GM21619 (cell line): ENCODE measurements around the gene CCDC7.
"Not testable (repeated sequence)": the region's sequence is repeated elsewhere in the genome, so short reads cannot be mapped to it uniquely, and the experiment has no call there.

ENCODE experiments used
- ATAC-seq: cut with Tn5 transposase; IDR thresholded peaks from one replicate; pipeline ENCODE4 v1.9.1; 2021; ENCODE audit not compliant: unreplicated experiment

Gene CCDC7

DNA sequence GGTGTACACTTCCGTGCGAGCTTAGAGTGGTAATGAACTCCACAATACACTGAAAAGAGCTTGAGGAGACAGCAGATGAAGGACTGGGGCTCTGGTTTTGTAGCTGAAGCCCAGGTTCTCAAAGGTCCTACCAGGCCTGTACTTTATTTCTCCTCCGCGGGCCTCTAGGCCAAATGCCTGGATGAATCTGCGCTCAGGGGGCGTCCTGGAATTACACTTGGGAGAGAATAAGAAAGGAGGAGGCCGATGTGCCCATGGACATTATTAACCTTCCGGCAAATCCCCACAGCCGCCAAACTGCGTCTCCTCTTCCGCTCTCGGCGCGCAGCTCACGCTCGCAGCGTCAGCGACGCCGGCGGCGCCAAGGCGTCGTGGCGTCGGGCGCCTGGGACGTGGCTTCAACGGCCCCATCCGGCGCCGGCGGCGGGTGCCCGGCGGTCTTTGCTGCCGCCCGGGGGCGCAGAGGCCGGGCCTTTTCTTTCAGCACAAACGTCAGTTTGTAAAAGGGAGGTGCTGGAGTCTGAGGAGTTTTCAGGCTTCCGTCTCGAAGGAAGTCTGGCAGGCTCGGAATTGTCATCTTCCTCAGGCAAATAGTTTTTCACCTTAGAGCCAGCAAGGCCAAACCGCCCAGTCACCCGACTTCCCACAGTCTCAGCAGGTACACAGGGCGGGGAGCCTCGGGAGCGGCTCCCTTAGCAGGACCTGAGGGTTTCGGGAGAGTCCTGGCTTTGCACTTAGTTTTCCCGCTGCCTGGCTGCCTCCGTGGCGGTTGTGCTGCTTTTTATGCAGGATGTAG, at the start of gene CCDC7:
Gene CCDC7 (plus strand): TSS at position 401 of the 796 bp plus-strand sequence. CDS start 5,503 bp downstream, outside the sequence.
- peak; percentile 97 for ATAC-seq

DNA sequence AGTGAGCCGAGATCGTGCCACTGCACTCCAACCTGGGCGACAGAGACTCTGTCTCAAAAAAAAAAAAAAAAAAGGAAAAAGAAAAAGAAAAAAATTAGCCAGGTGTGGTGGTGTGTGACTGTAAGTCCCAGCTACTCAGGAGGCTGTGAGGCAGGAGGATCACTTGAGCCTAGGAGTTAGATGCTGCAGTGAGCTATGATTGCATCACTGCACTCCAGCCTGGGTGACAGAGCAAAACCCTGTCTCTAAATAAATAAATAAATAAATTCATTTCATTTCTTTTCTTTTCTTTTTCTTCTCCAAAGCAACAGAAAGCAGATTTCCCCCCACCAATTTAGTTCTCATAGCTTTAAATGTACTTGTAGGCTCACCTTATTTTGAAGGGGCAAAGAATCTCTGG, 48.8 kb upstream of the CCDC7 start:
- not testable (repeated sequence) for ATAC-seq

DNA sequence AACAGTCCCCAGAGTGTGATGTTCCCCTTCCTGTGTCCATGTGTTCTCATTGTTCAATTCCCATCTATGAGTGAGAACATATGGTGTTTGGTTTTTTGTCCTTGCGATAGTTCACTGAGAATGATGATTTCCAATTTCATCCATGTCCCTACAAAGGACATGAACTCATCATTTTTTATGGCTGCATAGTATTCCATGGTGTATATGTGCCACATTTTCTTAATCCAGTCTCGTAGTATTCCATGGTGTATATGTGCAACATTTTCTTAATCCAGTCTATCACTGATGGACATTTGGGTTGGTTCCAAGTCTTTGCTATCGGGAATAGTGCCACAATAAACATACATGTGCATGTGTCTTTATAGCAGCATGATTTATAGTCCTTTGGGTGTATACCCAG, 46.2 kb upstream of the CCDC7 start:
- not testable (repeated sequence) for ATAC-seq

DNA sequence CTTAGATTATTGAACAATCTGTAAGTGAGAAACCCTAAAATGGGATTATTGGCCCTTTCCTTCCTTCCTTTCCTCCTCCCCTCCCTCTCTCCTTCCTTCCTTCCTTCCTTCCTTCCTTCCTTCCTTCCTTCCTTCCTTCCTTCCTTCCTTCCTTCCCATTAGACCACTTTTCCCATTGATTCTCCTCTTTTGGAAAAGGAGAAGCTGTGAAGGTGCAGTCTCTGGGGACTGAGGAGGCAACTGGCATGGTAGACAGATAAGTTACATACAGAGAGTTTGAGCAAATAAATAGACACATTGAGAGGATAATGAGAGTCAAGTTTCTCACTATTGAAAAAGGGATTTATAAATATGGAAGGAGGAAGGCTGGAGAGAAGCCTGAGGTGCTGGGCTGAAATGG, 45.0 kb upstream of the CCDC7 start:
- no peak for ATAC-seq

GRCh38 chr10:32402499-32402898, 43.4 kb upstream of the CCDC7 start:
- ATAC-seq = no peak

DNA sequence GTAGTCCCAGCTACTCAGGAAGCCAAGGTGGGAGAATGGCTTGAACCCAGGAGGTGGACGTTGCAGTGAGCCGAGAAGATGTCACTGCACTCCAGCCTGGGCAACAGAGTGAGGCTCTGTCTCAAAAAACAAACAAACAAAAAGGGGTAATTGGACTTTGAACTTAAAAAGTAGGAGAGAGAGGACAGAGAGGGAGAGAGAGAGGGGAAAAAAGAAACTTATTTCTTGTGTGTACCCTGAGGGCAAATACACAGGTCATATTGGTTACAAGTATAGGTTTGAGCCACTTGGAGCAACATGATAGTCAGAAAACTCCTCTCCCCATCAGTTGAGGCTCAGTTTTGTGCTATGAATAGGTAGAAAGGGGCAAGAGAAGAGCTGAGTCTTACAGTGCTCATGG, 42.8 kb upstream of the CCDC7 start:
- ATAC-seq = no peak

DNA sequence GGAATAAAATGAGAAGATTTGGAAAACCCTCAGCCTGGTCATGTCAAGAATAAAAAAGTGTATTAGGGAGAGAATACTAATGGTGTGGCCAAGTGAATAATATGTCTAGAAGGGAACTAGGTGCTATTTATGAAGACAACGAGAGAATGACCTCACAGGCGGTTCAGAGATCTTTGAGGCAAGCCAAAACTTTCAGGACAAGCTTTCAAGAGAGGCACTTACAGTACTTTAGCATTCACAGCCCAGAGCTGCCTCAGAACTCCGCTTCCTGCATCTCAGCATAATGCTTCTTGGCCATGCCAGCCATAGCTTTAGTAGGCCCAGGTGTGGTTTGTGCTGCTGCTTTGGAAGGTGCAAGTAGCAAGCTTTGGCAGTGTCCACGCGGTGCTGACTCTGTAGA, 37.2 kb upstream of the CCDC7 start:
- ATAC-seq = no peak

DNA sequence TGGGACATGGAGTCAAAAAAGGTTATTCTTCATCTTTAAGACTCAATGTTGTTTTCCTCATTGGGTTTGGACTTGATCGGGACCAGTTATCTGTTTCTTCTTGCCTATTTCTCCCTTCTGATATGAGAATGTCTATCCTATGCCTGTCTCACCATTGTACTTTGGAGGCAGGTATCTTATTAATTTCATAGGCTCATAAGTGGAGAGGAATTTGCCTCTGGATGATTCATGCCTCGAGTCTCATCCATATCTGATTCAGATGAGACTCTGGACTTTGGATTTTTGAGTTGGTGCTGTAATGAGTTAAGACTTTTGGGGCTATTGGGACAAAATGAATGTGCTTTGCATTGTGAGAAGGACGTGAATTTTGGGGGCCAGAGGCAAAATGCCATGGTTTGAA, 36.2 kb upstream of the CCDC7 start:
- no peak for ATAC-seq

DNA sequence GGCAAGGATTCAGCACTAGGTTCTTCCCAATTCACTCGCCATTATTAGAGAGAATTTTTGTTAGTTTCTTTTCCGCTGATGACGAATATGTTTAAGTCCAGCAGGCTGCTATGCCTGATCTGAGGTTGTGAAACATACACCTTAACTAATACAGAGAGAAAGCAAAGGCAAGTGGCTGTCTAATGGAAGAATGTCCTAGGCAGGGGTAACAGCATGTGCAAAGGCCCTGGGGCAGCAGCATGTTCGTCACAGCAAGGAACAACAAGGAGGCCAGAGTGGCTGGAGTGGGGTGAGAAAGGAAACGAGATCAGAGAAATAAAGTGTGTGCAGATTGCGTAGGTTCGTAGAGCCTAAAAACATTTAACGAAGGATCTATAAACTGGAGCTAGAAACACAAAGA, 35.4 kb upstream of the CCDC7 start:
- ATAC-seq = no peak

GRCh38 chr10:32411797-32412498, 34.0 kb upstream of the CCDC7 start:
- ATAC-seq = no peak

GRCh38 chr10:32412499-32412853, 33.5 kb upstream of the CCDC7 start:
- no peak for ATAC-seq

DNA sequence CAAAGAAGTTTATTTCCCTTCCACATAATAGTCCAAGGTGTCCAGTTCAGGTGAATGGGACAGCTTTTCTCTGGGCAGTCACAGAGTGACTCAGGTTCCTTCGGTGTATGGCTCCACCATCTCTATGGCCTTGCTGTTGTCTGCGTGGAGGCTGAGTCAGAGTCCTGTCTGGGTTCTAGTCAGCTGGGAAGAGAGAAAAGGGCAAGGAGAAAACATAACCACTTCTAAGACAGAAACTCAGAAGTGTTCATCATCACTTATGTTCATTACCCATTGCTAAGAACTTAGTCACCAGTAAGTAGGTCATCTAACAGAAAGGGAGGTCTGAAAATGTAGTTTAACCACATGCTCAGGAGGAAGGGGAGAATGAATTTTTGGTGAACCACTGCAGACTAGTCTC, 32.4 kb upstream of the CCDC7 start:
- no peak for ATAC-seq

DNA sequence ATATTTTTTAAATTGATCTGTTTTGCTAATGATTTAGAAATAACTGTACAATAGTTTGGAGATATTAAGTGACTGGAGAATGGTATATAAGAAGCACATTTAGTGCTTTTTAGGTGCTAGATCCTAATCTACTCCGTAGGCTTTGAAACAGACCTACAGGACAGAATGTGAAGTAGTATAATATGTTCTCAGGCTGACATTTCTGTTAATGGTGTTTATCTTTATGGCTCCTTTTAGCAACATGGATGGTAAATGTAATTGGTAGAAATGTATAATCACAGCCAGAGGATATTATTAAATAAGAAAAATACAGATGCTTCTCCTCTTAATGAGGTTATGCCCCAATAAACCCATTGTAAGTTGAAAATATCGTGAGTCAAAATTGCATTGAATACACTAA, 30.6 kb upstream of the CCDC7 start:
- no peak for ATAC-seq

GRCh38 chr10:32417911-32418547, 27.9 kb upstream of the CCDC7 start:
- no peak for ATAC-seq

GRCh38 chr10:32418572-32418971, 27.4 kb upstream of the CCDC7 start:
- ATAC-seq = no peak

DNA sequence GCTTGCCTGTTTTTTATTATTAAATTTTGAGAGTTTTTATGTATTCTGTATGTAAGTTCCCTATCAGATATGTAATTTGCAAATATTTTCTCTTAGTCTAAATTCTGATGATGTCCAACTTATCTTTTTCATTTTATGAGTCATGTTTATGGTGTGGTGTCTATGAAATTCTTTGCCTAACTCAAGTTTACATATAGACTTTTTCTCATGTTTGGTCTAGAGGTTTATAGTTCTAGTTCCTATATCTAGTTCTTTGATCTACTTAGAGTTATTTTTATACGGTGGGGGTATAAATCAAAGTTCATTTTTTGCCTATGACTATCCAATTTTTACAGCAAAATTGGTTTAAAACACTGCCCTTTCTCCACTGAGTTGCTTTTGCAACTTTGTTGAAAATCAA, 26.3 kb upstream of the CCDC7 start:
- ATAC-seq = no peak

GRCh38 chr10:32426186-32426585, 19.8 kb upstream of the CCDC7 start:
- ATAC-seq = no peak

DNA sequence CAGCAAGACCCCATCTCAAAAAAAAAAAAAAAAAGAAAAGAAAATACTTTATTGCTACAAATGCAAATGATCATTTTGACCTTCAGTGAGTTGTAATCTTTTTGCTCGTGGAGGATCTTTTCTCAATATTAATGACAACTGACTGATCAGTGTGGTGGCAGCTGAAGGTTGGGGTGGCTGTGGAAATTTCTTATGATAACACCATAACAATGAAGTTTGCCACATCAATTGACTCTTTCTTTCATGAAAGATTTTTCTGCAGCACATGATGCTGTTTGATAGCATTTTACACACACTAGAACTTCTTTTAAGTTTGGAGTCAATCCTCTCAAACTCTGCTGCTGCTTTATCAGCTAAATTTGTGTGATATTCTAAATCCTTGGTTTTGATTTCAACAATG, 12.4 kb upstream of the CCDC7 start:
- no peak for ATAC-seq

DNA sequence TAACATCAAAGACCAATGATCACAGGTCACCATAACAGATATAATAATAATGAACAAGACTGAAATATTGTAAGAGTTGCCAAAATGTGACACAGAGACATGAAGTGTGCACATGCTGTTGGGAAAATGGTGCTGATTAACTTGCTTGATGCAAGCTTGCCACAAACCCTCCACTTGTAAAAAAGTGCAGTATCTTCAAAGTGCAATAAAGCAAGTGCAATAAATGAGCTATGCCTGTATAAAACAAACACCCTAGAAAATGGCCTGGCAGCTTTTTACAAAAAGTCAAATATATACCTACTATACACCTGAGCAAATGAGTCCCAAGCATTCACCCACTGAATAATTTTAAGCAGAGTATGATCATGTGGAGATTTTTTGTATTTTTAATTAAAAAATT, 9.7 kb upstream of the CCDC7 start:
- no peak for ATAC-seq

DNA sequence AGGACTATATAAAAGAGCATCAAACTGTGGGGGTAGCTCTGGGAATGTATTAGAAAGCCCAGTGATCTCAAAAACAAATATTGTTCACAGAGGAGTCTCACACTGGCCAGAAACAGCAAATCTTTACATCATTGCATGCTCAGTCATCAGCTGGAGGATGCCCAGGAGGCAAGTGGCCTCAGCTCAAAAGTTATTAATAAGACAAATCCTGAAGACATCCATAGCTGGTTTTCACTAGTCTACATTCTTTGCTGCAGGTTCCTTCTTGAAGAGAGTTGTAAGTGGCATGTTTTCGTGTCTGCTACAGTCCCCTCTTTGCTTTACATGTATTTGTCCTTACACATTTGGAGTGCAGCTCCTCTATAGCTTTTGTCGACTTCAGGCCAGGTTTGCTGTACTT, 8.6 kb upstream of the CCDC7 start:
- ATAC-seq = no peak

- no peak for ATAC-seq
Measured at GRCh38 chr10:32445036-32445435, 904 bp upstream of the CCDC7 start.
